Activated naive CD4-positive, alpha-beta T cell treated with anti-CD3 and anti-CD28 coated beads for 36 hours (primary cell): ENCODE measurements around the gene ERFL. TPM values are rescaled to one million over a fixed set of nuclear protein-coding genes. Genes with fewer than 3 reads are reported as not detected.

ENCODE experiments used
- CTCF ChIA-PET: fragments of 350-600 bp; sonication (Branson Sonifier 250); formaldehyde crosslinking; loops from one replicate; lab custom pipeline; 2021; ENCODE audit warnings: antibody characterized with exemption; lab: Charles Lee
- DNase-seq: peaks from one replicate; pipeline ENCODE4 v3.0.0-alpha.2; 2020
- H3K27ac Mint-ChIP-seq: one replicate; pipeline ENCODE4 v1.8.0; 2021; ENCODE audit warnings: mild to moderate bottlenecking, mixed read lengths
- H3K27me3 Mint-ChIP-seq: one replicate; pipeline ENCODE4 v1.8.0; 2021; ENCODE audit warnings: low read depth, mixed read lengths
- H3K36me3 Mint-ChIP-seq: one replicate; pipeline ENCODE4 v1.8.0; 2021; ENCODE audit warnings: low read depth, mixed read lengths
- H3K4me1 Mint-ChIP-seq: one replicate; pipeline ENCODE4 v1.8.0; 2021; ENCODE audit warnings: low read depth, mixed read lengths
- H3K4me3 Mint-ChIP-seq: one replicate; pipeline ENCODE4 v1.8.0; 2021; ENCODE audit warnings: mild to moderate bottlenecking, moderate library complexity, mixed read lengths
- H3K9me3 Mint-ChIP-seq: one replicate; pipeline ENCODE4 v1.8.0; 2021; ENCODE audit warnings: mixed read lengths
- intact Hi-C: fragments of 100-400 bp; cut with micrococcal nuclease; formaldehyde crosslinking; loops from one replicate; pipeline ENCODE4 v1.15.1; 2023
- total RNA-seq, 2 experiments: library from RNA; stranded (reverse); gene quantifications; one replicate each; pipeline ENCODE4 v1.2.3, GENCODE V29; 2021

The ERFL gene
- total RNA-seq, 2 experiments from 2014 or later, result 0.99 to 1.3 TPM

GRCh38 chr19:41872775-41873647 is 55.2 kb downstream of the ERFL start:
- Mint-ChIP-seq H3K36me3 (peaks cover 35% of the 10 kb centered on the region), H3K9me3 (no peaks in the 10 kb centered on the region), H3K27ac (peak overlapping the region; percentile 96), H3K27me3 (no peaks in the 10 kb centered on the region), H3K4me3 (no peak overlapping the region), H3K4me1 (peaks cover 76% of the 10 kb centered on the region)
- intact Hi-C loops, result loop anchor here (1.0 kb wide), 2 partner anchors 61 to 78 kb away; no protein-coding TSS in a partner anchor
- peak; percentile 84 for DNase-seq
- CTCF ChIA-PET, result interaction anchor here (0.6 to 6.2 kb wide), 16 partner anchors 8 to 123 kb away, joined by 3 to 68 read pairs (median 6); partner anchors contain the start of genes ARHGEF1, ERFL and RPS19

GRCh38 chr19:41872384-41872774 is 55.9 kb downstream of the ERFL start:
- peak overlapping the region; percentile 96 for H3K27ac Mint-ChIP-seq
- no peaks in the 10 kb centered on the region for H3K9me3 Mint-ChIP-seq
- H3K4me3 Mint-ChIP-seq, result no peak overlapping the region
- no peak for DNase-seq
- H3K36me3 Mint-ChIP-seq, result peaks cover 39% of the 10 kb centered on the region
- peaks cover 76% of the 10 kb centered on the region for H3K4me1 Mint-ChIP-seq
- H3K27me3 Mint-ChIP-seq, result no peaks in the 10 kb centered on the region
- intact Hi-C loops, result no loop called here
- CTCF ChIA-PET, result interaction anchor here (0.6 to 6.2 kb wide), 12 partner anchors 7 to 124 kb away, joined by 3 to 68 read pairs (median 12); partner anchors contain the start of genes ARHGEF1 and RPS19

GRCh38 chr19:41871573-41872383 is 56.5 kb downstream of the ERFL start:
- intact Hi-C loops, result loop anchor here (1.0 kb wide), 2 partner anchors 11 to 16 kb away; partner anchors contain the start of gene RPS19
- Mint-ChIP-seq H3K4me1 (peaks cover 72% of the 10 kb centered on the region), H3K4me3 (peak overlapping the region; percentile 37), H3K9me3 (no peaks in the 10 kb centered on the region), H3K27me3 (no peaks in the 10 kb centered on the region), H3K36me3 (peaks cover 42% of the 10 kb centered on the region), H3K27ac (peak overlapping the region; percentile 96)
- CTCF ChIA-PET, result interaction anchor here (1.2 to 6.2 kb wide), 9 partner anchors 11 to 85 kb away, joined by 3 to 68 read pairs (median 19); partner anchors contain the start of genes ARHGEF1 and RPS19
- peak; percentile 89 for DNase-seq

- peaks cover 70% of the 10 kb centered on the region for H3K4me1 Mint-ChIP-seq
- intact Hi-C loops, result loop anchor here (1.0 kb wide), 1 partner anchor 75 kb away; no protein-coding TSS in a partner anchor
- peak overlapping the region; percentile 96 for H3K27ac Mint-ChIP-seq
- H3K36me3 Mint-ChIP-seq, result peaks cover 52% of the 10 kb centered on the region
- peak; percentile 47 for DNase-seq
- H3K27me3 Mint-ChIP-seq, result no peaks in the 10 kb centered on the region
- CTCF ChIA-PET, result interaction anchor here (0.7 to 5.9 kb wide), 4 partner anchors 10 to 87 kb away, joined by 7 to 51 read pairs (median 16); partner anchors contain the start of gene RPS19
- no peaks in the 10 kb centered on the region for H3K9me3 Mint-ChIP-seq
- H3K4me3 Mint-ChIP-seq, result peak overlapping the region; percentile 6
These were observed 57.8 kb downstream of the ERFL start for GRCh38 chr19:41870401-41870873.

DNA sequence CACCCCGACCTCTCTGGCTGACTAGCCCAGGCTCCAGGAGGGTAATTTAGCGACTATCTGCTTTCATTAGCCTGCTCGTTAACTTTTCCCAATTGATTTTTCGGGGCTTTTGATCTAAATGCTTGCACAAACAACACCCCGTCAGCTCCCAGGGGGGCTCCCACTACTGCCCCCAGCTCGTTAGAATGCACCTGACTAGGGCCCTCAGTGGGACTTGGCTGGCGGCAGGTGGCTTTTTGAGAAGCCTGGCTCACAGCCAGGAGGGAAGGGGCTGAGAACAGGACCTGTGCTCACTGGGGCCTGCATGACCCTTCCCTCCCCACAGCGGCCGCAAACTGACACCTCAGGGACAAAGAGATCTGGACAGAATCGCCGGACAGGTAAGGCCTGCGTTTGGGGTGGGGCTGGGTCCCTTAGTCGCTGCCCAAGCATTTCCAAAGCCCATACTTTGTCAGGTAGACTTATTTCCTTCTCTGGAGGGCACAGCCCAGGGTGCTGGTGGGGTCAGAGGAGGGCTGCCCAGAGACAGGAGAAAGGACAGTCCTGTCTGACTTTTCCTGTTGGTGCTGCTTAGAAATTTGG is 58.8 kb downstream of the ERFL start:
- CTCF ChIA-PET, result no interaction called here
- Mint-ChIP-seq H3K27ac (peak overlapping the region; percentile 96), H3K4me1 (peaks cover 74% of the 10 kb centered on the region), H3K9me3 (no peaks in the 10 kb centered on the region), H3K4me3 (no peak overlapping the region), H3K27me3 (no peaks in the 10 kb centered on the region), H3K36me3 (peaks cover 58% of the 10 kb centered on the region)
- intact Hi-C loops, result no loop called here
- no peak for DNase-seq

- CTCF ChIA-PET, result interaction anchor here (1.2 kb wide), 1 partner anchor 80 kb away, joined by 4 read pairs; no protein-coding TSS in a partner anchor
- no peak overlapping the region for H3K4me3 Mint-ChIP-seq
- no peaks in the 10 kb centered on the region for H3K27me3 Mint-ChIP-seq
- intact Hi-C loops, result no loop called here
- peaks cover 79% of the 10 kb centered on the region for H3K4me1 Mint-ChIP-seq
- peak overlapping the region; percentile 96 for H3K27ac Mint-ChIP-seq
- H3K36me3 Mint-ChIP-seq, result peaks cover 63% of the 10 kb centered on the region
- no peaks in the 10 kb centered on the region for H3K9me3 Mint-ChIP-seq
- no peak for DNase-seq
These were observed 59.3 kb downstream of the ERFL start for GRCh38 chr19:41868989-41869300.

DNA sequence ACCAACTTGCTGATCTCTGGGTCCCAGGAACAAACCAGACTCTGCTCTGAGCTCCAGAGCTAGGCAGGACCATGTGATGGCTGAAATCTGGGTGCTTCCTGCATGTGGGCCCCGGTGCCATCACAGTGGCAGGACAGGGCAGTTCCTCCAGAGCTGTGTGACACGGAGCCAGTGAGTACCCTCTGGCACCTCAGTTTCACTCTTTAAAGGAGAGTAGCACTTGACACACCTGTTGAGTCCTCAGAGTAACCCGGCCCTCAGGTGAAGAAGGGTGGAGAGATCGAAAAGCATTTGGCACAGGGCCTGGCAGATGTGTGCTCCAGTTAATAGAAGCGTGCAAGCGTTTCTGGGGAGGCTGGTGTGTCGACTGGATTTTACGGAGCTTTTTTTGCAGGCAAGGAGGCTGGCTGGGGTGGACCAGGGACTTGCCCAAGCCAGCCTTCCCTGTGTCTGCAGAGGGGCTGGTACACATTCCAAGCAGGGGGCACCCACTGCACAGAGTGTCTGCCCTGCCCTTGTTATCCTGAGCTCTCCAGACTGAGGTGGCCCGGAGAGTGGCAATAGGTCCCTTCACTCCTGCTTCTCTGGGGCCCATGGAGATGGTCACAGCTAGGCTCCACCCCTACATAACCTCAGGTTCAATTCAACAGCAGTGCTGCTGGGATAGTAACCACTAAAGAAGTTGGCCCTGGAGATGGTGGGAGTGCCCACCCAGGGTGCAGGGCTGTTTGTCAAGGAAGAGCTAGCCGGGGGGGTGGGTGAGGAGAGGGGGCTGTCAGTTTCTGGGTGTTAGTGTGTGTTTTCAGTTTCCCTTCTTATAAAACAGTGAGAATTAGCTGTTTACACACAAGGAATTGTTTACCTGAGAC is 59.9 kb downstream of the ERFL start:
- Mint-ChIP-seq H3K27ac (peak overlapping the region; percentile 96), H3K9me3 (no peaks in the 10 kb centered on the region), H3K4me1 (peaks cover 83% of the 10 kb centered on the region), H3K27me3 (no peaks in the 10 kb centered on the region), H3K4me3 (no peak overlapping the region), H3K36me3 (peaks cover 67% of the 10 kb centered on the region)
- intact Hi-C loops, result no loop called here
- no peak for DNase-seq
- CTCF ChIA-PET, result interaction anchor here (0.6 to 1.2 kb wide), 3 partner anchors 9 to 80 kb away, joined by 3 to 5 read pairs (median 4); partner anchors contain the start of gene RPS19

DNA sequence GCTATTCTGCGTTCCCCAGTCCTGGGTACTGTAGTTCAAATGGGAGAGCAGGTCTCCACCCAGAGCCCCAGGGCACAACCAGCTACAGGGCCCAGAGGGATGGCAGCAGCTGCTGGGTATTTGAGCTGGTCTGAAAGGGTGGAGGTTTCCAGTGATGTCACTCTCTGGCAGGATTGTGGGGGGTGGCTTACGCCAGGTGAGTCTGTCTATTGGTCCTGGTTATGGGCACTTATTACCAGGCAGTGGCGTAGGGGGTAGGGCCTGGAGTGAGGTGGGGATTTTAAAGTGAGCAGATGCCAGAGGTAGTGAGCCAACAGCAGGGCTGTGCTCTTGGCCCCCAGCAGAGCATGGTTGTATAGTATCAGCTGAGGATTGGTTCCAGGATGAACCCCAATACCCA is 62.0 kb downstream of the ERFL start:
- Mint-ChIP-seq H3K36me3 (peaks cover 80% of the 10 kb centered on the region), H3K27me3 (no peaks in the 10 kb centered on the region), H3K4me3 (peak overlapping the region; percentile 9), H3K9me3 (no peaks in the 10 kb centered on the region), H3K27ac (peak overlapping the region; percentile 96), H3K4me1 (peaks cover 87% of the 10 kb centered on the region)
- CTCF ChIA-PET, result interaction anchor here (1.1 kb wide), 1 partner anchor 20 kb away, joined by 6 read pairs; no protein-coding TSS in a partner anchor
- intact Hi-C loops, result no loop called here
- DNase-seq, result no peak

DNA sequence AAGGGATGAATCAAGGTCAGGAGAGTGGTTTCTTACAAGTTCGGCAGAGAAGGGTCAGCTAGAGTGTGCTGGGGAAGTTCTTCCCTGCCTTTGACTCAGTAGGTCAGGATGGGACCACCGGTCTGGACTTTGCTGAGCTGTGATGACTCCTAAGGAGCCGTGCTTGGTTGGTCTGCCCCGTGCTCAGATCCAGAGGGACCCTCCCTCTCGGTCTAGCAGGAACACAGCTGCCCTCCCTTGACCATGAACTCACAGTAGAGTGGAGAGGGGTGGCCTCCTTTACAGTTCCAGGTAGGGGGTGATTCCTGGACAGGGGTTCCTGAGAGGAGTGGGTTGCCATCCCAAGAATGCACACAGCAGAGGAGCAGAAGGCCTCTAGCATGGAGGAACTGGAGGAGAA is 63.9 kb downstream of the ERFL start:
- Mint-ChIP-seq H3K27ac (peak overlapping the region; percentile 97), H3K9me3 (no peaks in the 10 kb centered on the region), H3K36me3 (peaks cover 76% of the 10 kb centered on the region), H3K4me3 (peak overlapping the region; percentile 54), H3K4me1 (peaks cover 74% of the 10 kb centered on the region), H3K27me3 (no peaks in the 10 kb centered on the region)
- no peak for DNase-seq
- CTCF ChIA-PET, result interaction anchor here (0.8 to 1.7 kb wide), 4 partner anchors 9 to 88 kb away, joined by 3 to 5 read pairs (median 4); no protein-coding TSS in a partner anchor
- intact Hi-C loops, result no loop called here

GRCh38 chr19:41863209-41863931 is 64.9 kb downstream of the ERFL start:
- no peak for DNase-seq
- Mint-ChIP-seq H3K27ac (peak overlapping the region; percentile 97), H3K27me3 (no peaks in the 10 kb centered on the region), H3K36me3 (peaks cover 67% of the 10 kb centered on the region), H3K9me3 (no peaks in the 10 kb centered on the region), H3K4me1 (peaks cover 68% of the 10 kb centered on the region), H3K4me3 (peak overlapping the region; percentile 90)
- intact Hi-C loops, result no loop called here
- CTCF ChIA-PET, result interaction anchor here (0.8 to 2.0 kb wide), 4 partner anchors 10 to 89 kb away, joined by 3 to 6 read pairs (median 4); no protein-coding TSS in a partner anchor
